HG02840 (cell line): ENCODE results near the gene ZFAND3.
"Not testable (repeated sequence)": the region's sequence is repeated elsewhere in the genome, so short reads cannot be mapped to it uniquely, and the experiment has no call there.

Experiments
- ATAC-seq: cut with Tn5 transposase; IDR thresholded peaks from one replicate; pipeline ENCODE4 v1.9.1; 2021; ENCODE audit warnings: mild to moderate bottlenecking, moderate library complexity, moderate number of reproducible peaks; ENCODE audit not compliant: unreplicated experiment, low FRiP score

Gene ZFAND3

GRCh38 chr6:38113825-38114576 lies 294.5 kb downstream of the ZFAND3 start:
- no peak for ATAC-seq

DNA sequence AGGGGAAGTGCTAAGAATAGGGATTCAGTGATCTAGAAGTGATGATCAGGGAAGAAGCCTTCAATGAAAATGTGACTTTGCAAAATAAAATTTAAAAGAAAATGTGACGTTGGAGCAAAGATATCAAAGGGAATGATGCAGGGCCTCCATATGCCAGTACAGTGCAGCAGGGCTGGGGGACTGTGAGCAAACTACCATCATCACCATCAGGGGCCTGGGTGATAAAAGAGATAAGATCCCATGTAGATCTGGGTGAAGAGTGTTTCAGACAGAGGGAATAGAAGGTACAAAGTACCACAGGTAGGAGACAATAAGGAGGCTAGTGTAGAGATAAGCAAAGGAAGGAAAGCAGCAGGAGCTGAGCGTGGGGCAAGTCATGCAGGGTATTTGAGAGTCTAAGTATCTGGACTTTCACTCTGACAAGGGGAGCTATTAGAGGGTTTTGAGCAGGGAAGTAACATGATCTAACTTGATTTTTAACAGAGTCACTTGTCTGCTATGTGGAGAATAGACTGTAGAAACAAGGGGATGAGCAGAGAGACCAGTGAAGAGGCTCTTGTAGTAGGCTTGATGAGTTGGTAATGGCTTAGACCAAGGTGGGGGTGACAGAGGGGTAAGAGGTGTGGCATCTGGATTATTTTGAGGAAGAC lies 295.6 kb downstream of the ZFAND3 start:
- ATAC-seq: no peak

GRCh38 chr6:38115626-38116008 lies 296.1 kb downstream of the ZFAND3 start:
- no peak for ATAC-seq

- ATAC-seq: no peak
Observed at GRCh38 chr6:38116248-38116647, 296.7 kb downstream of the ZFAND3 start.

- no peak for ATAC-seq
Observed at GRCh38 chr6:38117281-38117680, 297.8 kb downstream of the ZFAND3 start.

- ATAC-seq: no peak
Observed at GRCh38 chr6:38118791-38119365, 299.4 kb downstream of the ZFAND3 start.

DNA sequence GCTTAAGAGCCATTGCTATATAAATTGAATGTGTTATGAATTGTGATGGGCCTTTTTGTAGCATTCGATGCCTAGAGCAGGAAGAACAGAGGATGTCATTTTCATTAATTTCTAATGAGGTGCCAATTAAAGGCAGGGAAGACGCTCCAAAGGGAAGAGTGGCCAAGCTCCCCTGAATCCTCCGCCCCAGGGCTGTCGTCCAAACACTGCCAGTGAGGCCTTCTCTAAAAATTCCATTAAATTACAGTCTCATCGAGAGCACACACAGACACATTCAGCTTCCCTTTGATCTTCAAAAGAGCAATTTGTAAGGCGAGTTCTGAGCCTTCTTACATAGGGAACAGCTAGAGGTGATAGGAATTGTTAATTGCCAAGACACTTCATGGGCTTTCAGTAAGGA lies 300.0 kb downstream of the ZFAND3 start:
- ATAC-seq: no peak

DNA sequence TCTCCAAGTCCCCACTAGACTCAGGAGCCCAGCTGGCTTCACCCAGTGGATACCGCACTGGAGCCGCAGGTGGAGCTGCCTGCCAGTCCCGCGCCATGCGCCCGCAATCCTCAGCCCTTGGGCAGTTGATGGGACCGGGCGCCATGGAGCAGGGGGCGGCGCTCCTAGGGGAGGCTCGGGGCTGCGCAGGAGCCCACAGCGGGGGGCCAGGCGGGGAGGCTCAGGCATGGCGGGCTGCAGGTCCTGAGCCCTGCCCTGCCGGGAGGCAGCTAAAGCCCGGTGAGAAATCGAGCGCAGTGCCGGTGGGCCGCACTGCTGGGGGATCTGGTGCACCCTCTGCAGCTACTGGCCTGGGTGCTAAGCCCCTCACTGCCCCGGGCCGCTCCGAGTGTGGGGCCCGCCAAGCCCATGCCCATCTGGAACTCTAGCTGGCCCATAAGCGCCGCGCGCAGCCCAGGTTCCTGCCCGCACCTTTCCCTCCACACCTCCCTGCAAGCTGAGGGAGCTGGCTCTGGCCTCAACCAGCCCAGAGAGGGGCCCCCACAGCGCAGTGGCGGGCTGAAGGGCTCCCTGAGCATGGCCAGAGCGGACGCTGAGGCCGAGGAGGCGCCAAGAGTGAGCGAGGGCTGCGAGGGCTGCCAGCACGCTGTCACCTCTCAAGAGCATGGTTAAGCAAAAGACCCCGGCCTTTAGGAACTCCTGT lies 304.8 kb downstream of the ZFAND3 start:
- not testable (repeated sequence) for ATAC-seq

DNA sequence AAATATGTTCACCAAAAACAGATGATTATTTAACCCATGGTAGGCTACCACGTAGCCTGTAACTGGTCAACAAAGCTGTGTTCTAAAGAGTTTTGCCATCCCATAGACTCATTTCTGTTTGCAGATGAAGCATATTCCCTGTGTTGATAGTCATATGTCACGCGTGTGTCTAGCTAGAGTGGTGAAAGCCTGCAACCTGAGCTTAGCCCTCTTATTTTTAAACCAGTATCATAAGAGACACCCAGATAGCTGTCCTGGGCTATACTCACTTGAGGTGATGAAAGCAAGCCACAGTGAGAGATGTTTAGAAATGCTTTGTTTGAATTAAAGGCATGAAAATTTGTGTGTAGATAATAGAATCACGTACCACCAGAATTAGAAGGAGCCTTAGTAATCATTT lies 307.8 kb downstream of the ZFAND3 start:
- ATAC-seq: no peak

GRCh38 chr6:38131527-38131965 lies 312.0 kb downstream of the ZFAND3 start:
- ATAC-seq: no peak

DNA sequence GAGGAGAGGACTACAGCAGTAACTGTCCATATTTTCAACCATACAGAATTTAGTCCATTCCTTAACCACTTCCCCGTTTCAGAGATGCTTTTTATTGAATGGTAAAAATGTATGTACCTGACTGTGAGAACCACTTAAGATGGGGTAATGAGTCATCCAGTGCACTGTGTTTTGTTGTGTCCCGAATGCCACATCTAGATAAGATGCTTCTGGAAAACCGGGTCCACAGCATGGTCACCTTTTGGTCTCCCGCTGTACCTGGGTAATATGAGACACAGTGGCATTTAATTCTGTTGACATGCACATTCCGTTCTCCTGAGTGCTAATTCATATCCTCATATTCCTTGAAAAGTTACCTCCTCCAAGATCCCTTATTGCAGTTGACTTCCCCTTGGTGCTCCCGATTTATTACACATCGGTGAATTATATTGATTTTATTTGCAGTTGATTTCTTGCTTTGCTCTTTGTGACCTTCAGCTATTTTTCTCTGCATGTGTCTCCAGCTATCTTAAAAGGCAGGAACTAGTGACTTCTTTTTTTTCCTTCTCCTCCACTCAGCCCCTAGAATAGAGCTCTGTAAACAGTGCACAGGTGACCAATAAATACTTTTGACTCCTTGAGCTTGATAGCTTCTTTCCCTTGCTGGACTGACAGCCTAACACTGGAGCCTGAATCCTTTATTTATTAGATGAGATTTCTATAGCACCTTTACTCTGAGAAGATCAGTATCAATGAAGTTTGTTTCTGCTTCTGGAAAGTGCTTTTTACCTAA lies 314.6 kb downstream of the ZFAND3 start:
- no peak for ATAC-seq

DNA sequence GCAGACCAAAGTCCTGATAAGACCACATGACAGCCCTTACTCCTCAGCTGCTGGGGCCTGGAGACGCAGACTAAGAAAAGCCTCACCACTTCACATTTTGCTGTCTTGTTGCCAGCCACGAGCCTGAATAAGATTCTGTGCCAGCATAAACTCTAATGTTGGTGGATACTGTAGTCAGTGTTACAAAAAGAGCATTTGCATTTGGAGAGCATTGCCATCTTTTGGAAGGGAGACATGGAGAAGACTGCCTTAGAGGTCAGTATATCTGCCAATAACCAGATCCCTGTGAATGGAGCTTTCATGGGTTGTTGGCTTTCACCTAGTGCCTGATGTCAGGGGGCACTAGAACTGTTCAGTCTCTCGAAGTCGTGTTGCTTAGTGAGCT lies 315.2 kb downstream of the ZFAND3 start:
- no peak for ATAC-seq

DNA sequence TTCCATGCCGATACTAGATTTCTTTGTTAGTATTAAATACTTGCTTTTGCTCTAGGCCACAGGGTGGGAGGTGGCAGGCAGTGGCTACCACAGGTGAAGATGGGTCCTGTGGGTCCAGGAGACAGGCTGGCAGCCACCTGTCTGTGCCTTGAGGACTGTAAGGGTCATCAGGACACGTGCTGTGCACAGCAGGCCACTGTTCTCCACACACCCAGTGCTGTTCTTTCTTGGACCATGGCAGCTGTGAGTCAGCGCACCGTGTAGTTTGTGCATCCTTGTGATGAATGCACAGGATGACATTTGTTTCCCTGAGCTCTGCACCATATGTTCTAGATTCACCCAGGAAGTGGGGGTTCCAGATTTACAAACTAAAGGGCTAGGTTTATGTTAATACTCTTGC lies 317.0 kb downstream of the ZFAND3 start:
- ATAC-seq: no peak

DNA sequence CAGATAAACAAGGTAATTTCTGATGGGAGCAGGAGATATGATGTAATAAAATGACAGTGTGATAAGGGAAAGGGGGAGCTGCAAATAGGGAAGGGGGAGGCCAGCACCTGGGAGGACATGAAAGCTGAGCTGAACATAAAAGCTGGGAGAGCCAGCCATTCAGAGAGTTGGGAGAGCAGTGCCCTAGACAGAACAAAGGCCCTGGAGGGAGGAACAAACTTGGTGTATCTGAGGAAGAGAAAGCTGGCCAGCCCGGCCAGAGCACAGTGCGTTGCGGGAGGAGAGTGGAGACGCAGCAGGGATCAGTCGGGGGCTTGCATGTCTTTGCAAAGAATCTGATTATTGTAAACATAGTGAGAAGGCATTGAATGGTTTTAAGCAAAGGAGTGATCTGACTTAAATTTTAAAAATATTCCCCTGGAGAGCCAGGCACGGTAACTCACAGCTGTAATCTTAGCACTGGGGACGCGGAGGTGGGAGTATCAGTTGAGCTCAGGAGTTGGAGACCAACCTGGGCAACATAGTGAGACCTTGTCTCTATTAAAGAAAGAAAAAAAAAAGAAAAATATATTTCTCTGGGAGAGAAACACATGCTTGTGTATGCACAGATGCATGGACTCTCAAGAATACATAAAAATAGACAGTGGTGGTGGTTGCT lies 318.2 kb downstream of the ZFAND3 start:
- ATAC-seq: no peak

DNA sequence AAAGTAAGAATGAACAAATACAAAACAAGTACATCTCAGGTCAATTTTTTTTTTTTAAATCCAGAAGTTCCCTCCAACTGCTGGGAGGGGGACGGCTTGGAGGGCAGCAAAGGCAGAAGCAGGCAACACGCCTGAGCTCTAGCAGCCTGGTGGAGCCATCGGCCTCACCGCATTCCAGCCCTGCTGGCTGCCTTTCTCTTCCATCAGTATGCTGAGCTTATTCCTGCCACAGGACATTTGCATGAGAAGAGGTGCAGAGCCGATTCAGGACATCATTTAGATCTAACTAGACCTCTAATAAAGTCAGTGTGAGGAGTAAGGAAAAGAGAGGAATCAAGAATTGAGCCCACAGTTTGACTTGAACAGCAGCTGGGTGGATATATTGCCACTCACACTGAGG lies 318.8 kb downstream of the ZFAND3 start:
- ATAC-seq: no peak

DNA sequence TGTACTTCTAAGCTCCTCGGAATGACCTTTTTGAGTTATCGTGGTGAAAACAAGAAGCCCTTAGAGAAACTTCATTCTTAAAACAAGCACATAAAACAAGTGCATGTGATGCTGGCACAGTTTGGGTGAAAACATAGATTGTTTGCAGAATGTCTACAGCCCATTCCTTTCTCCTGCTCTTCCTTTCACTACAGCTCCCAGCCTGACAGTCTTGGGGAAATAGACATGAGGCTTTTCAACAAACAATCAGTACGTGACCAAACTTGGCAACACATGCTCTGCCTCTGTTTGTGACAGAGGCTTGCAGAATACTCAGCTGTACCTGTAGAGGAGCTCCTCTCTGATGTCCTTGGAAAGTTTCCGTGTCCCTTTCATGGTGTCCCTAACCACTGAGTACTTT lies 321.6 kb downstream of the ZFAND3 start:
- no peak for ATAC-seq

DNA sequence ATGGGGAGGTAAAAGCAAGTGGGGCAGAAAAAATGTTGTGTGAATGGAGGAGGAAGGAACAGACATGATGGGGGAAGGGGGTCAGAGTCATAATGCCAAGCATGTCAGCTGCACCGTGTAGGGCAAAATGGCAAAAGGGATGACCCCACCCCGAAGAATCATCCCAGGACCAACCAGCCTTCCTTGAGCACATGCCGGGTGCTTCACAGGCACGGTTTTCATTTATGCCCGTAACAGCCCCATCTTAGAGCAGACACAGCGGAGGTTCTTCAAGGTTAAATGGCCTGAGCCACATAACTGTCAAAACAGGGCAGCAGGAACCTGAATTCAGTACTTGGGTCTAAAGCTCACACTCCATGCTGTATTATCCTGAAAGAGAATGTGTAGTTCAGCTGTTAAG lies 322.2 kb downstream of the ZFAND3 start:
- ATAC-seq: no peak

DNA sequence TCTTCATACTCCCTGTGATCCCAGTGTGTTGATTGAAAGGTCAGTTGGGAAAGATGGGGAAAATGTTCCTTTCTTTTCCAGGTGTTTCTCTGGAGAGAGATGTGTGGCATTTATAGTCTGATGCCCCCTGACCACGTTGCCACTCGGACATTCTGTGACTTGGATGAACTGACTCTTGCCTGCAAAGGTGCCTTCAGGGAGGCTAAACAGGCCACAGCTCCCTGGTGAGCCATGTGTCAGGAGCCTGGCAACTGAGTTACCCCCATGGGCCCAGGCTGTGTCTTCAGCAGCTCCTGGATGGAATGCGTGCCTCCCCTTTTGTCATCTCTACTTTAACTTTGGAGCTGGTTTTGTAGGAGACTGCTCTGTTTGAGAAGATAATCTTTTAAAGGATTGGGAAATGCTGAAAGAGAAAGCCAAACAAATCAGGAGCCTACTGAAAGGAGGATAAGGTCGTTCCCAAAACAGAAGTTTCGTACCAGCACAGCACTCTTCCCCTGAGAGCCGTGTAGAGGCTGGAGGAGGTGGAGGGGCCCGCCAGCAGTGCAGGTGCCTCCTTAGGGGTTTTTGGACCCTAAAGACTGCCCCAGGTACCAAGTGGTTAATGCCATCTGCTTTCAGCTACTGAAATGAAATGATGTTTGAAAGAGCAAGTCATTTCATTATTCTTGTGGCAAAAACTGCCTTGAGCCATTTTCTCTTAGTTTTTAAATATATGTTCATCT lies 322.8 kb downstream of the ZFAND3 start:
- no peak for ATAC-seq
